HEK293 (cell line): ENCODE measurements around the gene SPATA1.

ENCODE experiments used
- BCL11A ChIP-seq: fragments of 450-650 bp; formaldehyde crosslinking; IDR thresholded peaks from 2 replicates; pipeline ENCODE4 v1.5.1; 2016; ENCODE audit warnings: low read depth, missing biosample characterization, missing genetic modification characterization
- CTCF ChIP-seq: fragments of 450-650 bp; formaldehyde crosslinking; IDR thresholded peaks from 2 replicates; pipeline ENCODE4 v1.5.1; 2016; ENCODE audit warnings: missing biosample characterization, missing genetic modification characterization
- KLF16 ChIP-seq: fragments of 450-650 bp; formaldehyde crosslinking; IDR thresholded peaks from 2 replicates; pipeline ENCODE4 v1.5.1; 2017; ENCODE audit warnings: missing biosample characterization, missing genetic modification characterization
- KLF8 ChIP-seq: fragments of 450-650 bp; formaldehyde crosslinking; IDR thresholded peaks from 2 replicates; pipeline ENCODE4 v1.5.1; 2016; ENCODE audit warnings: missing biosample characterization, missing genetic modification characterization
- PRDM4 ChIP-seq: fragments of 450-650 bp; formaldehyde crosslinking; IDR thresholded peaks from 2 replicates; pipeline ENCODE4 v1.5.1; 2017; ENCODE audit warnings: missing biosample characterization, missing genetic modification characterization
- REST ChIP-seq: fragments of 450-650 bp; formaldehyde crosslinking; IDR thresholded peaks from 2 replicates; pipeline ENCODE4 v1.5.1; 2016; ENCODE audit warnings: missing biosample characterization, missing genetic modification characterization
- SCRT1 ChIP-seq: fragments of 450-650 bp; formaldehyde crosslinking; IDR thresholded peaks from 2 replicates; pipeline ENCODE4 v1.5.1; 2016; ENCODE audit warnings: missing biosample characterization, missing genetic modification characterization, borderline replicate concordance
- ZNF121 ChIP-seq: fragments of 450-650 bp; formaldehyde crosslinking; IDR thresholded peaks from 2 replicates; pipeline ENCODE4 v1.5.1; 2016; ENCODE audit warnings: missing biosample characterization, missing genetic modification characterization
- ZNF433 ChIP-seq: fragments of 450-650 bp; formaldehyde crosslinking; IDR thresholded peaks from 2 replicates; pipeline ENCODE4 v1.5.1; 2016; ENCODE audit warnings: missing biosample characterization, missing genetic modification characterization, low read depth
- ZNF449 ChIP-seq: fragments of 450-650 bp; formaldehyde crosslinking; IDR thresholded peaks from 2 replicates; pipeline ENCODE4 v1.5.1; 2017; ENCODE audit warnings: missing biosample characterization, mild to moderate bottlenecking, missing genetic modification characterization, moderate library complexity
- ZNF600 ChIP-seq: fragments of 450-650 bp; formaldehyde crosslinking; IDR thresholded peaks from 2 replicates; pipeline ENCODE4 v1.5.1; 2016; ENCODE audit warnings: missing biosample characterization, missing genetic modification characterization
- ZNF785 ChIP-seq: fragments of 450-650 bp; formaldehyde crosslinking; IDR thresholded peaks from 2 replicates; pipeline ENCODE4 v1.5.1; 2016; ENCODE audit warnings: missing biosample characterization, missing genetic modification characterization
- ZXDB ChIP-seq: fragments of 450-650 bp; formaldehyde crosslinking; IDR thresholded peaks from 2 replicates; pipeline ENCODE4 v1.5.1; 2016; ENCODE audit warnings: missing biosample characterization, missing genetic modification characterization

GRCh38 chr1:84603223-84603622 is 97.0 kb downstream of the SPATA1 start:
- TF ChIP-seq CTCF (tag by site-specific recombination) = no peak
- TF ChIP-seq ZNF449 (tag by site-specific recombination) = no peak
- TF ChIP-seq PRDM4 = no peak
- TF ChIP-seq SCRT1 (tag by site-specific recombination) = no peak
- no peak for TF ChIP-seq ZNF600 (tag by site-specific recombination)
- TF ChIP-seq KLF16 (tag by site-specific recombination) = no peak
- TF ChIP-seq ZNF433 (tag by site-specific recombination) = no peak
- no peak for TF ChIP-seq REST (tag by site-specific recombination)
- TF ChIP-seq KLF8 (tag by site-specific recombination) = no peak
- no peak for TF ChIP-seq ZXDB
- no peak for TF ChIP-seq ZNF121 (tag by site-specific recombination)
- TF ChIP-seq BCL11A = no peak
- no peak for TF ChIP-seq ZNF785 (tag by site-specific recombination)
